Stimulated activated CD4-positive, alpha-beta T cell treated with anti-CD3 and anti-CD28 coated beads, Interleukin-15, amount 100 ng/mL, for 48 hours (primary cell): ENCODE measurements around the gene RPL18A.
A peak's percentile ranks its signal among the peaks of the same experiment; 100 is the strongest.

Source experiments
- DNase-seq, 2 donors: peaks; one replicate each; pipeline ENCODE4 v3.0.0-alpha.2; 2020; ENCODE audit warnings: low read depth in 2 of 2

The RPL18A gene

DNA sequence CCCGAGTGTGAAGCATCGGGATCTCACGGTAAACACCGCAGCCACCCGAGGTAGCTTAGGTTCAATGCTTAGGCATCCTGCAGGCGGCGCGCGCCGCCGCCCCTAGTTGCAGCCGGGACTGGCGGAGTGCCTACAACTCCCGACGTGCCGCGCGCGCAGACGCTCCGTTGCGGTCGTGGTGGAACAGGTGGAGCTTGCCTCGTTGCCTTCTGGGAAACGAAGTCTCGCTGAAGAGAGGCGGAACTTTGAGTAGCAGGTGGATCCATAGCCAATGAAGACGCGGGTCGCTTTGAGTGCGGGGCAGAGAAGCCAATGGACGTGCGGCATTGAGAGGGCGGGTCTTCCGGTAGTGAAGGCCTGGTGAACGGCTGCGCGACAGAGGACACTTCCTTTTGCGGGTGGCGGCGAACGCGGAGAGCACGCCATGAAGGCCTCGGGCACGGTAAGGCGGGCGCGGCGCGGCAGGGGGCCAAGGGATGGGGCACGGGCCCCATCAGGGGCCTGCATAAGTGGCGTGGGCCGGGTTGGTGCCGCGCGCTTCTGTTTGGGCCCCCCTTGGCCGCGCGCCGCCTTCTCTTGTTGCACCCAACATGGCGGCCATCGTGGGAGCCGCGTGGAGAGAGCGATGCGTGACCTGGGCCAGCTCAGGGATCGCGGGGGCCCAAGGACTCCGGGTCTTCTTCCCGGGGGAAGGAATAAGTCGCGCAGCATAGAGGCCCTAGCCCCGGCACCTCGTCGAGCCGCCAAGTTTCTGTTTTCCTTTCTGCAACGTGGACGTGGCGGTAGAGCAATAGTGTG is at the start of gene RPL18A:
Gene RPL18A, plus strand, starts transcription at position 378 of the 798 bp plus-strand sequence. Its CDS starts 47 bp downstream, at position 425.
- peak; percentile 98 to 100 for DNase-seq

DNA sequence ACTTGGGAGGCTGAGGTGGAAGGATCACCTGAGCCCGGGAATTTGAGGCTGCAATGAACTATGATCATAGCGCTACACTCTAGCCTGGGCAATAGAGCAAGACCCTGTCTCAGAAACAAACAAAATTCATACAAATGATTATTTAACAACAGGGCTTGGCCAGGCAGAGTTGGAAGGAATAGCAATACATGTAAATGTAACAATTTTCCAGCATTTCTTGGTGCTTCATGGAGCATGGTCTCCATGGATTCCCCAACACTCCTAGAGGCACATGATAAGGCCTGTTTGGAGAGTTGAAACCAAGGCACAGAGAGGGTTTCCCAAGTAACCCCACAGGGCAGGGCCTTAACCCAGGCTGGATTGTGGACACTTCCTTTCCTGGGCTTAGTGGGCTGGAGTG is 48.6 kb upstream of the RPL18A start:
- DNase-seq: no peak

DNA sequence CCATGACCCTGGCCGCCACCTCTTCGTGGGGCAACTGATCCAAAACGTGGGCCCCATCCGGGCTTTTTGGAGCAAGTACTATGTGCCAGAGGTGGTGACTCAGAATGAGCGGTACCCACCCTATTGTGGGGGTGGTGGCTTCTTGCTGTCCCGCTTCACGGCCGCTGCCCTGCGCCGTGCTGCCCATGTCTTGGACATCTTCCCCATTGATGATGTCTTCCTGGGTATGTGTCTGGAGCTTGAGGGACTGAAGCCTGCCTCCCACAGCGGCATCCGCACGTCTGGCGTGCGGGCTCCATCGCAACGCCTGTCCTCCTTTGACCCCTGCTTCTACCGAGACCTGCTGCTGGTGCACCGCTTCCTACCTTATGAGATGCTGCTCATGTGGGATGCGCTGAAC is 48.0 kb upstream of the RPL18A start:
- no peak for DNase-seq

DNA sequence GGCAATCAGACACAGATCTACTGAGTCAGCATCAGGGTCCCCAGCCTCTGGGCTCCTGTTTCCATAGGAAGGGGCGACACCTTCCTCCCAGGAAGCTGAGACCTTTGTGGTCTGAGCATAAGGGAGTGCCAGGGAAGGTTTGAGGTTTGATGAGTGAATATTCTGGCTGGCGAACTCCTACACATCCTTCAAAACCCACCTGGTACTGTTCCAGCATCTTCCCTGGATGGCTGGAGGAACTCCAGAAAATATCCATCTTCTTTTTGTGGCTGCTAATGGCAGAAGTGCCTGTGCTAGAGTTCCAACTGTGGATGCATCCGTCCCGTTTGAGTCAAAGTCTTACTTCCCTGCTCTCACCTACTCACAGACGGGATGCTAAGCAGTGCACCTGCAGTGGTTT is 47.6 kb upstream of the RPL18A start:
- no peak for DNase-seq

DNA sequence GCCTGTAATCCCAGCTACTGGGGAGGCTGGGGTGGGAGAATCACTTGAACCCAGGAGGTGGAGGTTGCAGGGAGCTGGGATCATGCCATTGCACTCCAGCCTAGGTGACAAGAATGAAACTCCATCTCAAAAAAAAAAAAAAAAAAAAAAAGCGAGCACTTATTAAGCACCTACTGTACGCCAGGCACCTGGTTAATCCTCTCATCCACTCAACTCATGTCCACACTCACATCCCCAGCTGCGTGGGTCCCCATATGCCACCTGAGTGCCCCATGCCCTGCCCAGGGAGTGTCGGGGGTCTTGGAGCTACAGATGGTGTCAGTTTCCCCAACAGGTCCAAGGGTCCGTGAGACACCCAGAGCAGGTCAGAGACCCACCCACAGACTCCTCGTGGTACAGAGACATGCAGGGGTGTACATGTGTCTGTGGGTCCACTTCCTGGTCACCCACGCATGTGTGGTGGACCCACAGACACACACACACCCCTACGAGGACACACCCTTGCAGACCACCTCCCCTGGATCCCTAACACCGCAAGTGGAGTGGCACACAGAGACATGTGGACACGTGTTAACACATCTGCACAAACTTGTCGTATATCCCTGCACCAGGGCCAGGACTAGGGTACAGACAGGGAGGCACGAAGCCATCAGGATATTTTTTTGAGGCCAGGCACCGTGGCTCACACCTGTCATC is 41.9 kb upstream of the RPL18A start:
- no peak for DNase-seq

DNA sequence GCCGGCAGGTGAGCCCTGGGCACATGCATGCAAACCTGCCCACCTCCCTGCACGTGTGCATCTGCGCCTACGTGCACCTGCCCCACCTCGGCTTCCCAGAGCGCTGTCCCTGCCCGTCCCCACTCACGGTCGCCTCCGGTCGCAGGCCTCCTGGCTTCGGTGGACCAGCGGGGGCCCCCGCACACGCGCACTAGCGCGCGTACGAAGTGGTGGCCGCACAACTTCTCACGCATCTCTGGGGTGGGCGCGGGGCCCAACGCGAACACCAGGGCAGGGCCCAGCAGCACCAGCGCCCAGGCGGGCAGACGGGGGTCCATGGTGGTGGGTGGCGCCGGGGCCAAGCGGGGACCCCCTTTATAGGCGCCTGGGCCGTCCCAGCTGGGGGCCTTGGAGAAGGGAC is 38.5 kb upstream of the RPL18A start, which contains the start of gene INSL3:
Gene INSL3, minus strand, starts transcription at position 330 of the 400 bp plus-strand sequence. Its CDS starts 13 bp downstream, at position 317.
- no peak for DNase-seq

DNA sequence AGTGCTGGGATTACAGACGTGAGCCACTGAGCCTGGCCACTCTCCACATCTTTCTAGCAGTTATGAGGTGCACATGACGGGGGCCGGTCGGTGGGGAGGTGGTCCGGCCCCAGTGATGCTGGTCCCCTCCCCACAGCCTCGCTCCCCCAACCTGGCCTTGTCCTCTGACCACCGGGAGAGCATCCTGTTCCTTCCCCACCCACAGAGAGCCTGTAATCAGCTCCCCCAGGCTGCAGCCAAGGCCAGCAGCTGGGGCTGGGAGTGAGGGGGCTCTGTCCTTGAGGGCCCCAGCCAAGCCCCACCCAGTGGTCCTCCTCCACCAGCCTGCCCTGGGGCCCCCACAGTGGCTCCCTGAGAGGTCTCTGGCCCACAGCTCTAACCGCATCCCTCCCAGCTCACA is 35.4 kb upstream of the RPL18A start:
- no peak for DNase-seq

DNA sequence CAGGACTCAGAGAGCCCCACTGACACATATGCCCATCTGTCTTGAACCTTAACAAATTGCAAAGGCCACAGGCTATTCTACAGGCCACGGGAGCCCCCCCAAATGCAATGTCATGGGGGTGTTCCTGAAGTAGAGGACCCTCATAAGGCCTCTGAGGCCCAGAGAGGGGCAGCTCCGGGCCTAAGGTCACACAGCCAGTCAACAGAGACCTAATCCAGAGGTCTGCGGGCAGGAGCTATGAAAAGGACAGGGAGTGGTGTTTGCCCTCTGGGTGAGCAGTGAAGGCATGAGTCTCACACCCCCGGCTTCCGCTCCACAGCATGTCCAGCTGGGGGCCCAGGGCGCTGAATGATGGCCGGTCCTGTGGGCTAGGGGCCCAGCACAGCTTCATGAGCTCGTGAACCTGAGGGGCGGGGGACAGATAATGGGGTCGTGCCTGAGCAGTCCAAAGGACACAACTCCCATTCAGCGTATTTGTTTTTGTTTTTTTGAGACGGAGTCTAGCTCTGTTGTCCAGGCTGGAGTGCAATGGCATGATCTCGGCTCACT is 33.1 kb upstream of the RPL18A start:
- no peak for DNase-seq

DNA sequence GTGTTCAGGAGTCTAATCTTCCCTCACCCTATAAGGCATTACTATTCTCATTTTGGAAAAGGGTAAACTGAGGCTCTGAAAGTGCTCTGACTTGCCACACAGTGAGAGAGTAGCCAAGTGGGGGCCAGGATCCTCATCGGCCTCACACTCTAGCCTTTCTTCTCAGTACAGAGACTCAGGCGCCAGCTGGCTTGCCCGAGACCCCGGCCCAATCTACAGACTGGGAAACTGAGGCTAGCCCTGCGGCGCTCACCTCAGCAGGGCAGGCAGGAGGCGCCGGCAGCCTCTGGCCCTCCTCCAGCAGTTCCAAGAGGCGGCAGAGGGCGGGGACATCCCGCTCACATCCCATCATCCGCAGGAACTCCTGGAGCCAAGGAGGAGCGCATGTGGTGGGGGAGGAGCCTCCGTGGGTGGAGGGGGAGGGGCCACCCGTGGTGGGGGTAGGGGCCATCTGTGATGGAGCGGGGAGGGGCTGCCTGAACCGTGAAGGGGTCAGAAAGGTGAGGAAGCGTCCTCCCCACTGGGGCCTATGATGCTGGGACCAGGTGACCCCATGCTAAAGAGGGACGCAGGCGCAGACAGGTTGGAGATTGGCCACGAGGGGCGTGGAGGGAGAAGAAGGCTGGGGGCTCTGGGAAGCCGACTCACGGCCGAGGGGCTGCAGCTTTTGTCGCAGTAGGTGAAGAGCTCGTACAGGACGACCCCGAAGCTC is 29.7 kb upstream of the RPL18A start:
- DNase-seq: no peak

DNA sequence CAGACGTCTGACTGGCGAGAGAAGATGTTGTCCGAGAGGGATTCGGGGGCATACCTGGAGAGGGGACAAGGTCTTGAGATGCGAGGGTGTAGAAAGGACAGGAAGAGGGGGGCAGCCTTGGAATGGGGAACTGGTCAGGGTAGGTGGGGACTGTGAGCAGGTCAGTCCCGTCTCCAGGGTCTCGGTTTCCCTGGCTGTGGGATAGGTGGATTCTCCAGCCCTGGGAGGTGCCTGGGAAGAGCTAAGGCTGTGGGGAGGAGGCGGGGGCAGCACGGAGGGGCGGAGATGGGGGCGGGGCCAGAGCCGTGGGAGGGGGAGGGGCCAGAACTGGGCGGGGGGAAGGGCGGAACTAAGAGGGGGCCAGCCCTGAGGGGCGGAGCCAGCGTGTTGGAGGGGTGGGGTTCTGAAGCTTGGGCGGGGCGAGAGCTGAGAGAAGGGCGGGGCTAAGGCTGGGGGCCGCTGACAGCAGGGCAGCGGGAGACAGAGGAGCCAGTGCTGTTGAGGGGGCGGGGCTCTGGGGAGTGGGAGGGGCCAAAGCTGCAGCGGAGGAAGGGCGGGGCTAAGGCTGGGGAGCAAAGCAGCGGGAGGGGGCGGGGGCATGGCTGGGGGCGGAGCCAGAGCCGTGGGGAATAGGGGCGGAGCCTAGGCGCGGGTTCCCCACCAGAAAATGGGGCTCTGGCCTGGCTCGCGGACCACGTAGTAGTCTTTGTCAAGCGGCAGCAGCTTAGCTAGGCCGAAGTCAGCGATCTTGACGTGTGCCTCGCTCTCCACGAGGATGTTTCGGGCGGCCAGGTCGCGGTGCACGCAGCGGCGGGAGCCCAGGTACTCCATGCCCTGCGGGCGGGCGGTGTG is 28.9 kb upstream of the RPL18A start:
- peak; percentile 64 to 65 for DNase-seq

DNA sequence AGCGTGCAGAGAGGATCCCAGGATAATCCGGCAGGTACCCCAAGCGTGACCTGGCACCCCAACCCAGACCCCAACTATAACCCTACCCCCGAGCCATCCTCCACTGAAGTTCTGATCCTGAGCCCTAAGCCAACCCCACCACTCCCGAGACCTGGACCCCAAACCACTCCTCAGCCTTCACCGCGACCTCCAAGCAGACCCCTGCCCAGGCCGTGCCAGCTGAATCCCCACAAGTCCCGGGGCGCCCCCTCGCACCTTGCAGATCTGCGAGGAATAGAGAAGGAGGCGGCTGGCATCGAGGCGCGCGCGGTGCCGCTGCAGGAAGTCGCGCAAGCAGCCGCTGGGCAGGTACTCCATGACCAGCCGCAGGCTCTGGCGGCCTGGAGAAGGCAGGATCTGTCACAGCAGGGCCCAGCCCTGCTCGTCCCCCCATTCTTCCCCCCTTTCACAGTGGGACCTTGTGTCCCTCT is 28.3 kb upstream of the RPL18A start:
- DNase-seq: no peak

DNA sequence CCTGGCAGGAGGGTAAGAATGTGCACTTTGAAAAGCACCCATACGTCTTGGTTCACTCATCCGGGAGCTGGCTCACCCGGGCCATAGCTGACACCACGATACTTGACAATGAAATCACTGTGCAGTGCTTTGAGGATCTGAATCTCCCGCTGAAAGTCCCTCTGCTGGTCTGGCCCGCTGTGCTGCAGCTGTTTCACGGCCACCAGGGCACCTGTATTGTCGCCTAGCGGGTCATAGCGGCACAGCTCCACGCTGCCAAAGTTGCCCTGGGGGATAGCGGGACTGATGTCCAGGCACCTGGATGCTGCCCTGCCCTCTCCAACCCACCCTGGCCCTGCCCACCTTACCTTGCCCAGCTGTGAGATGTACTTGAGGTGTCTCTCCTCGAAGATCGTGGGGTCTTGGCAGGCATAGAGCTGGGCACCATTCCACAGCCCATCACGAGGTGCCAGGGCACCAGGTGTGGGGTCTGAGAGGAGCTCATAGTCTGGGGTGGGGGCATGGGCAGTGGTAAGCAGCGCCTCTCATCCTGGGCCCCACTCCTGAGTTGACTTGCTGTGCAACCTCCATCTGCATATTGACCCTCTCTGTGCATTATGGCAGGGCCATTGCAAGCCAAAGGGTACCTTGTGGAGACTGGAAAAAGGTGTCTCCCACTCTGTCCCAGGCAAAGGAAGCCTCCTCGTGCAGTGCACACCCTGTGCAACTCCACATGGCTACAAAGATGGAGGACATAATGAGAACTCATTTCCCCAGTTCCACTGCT is 27.1 kb upstream of the RPL18A start:
- no peak for DNase-seq

DNA sequence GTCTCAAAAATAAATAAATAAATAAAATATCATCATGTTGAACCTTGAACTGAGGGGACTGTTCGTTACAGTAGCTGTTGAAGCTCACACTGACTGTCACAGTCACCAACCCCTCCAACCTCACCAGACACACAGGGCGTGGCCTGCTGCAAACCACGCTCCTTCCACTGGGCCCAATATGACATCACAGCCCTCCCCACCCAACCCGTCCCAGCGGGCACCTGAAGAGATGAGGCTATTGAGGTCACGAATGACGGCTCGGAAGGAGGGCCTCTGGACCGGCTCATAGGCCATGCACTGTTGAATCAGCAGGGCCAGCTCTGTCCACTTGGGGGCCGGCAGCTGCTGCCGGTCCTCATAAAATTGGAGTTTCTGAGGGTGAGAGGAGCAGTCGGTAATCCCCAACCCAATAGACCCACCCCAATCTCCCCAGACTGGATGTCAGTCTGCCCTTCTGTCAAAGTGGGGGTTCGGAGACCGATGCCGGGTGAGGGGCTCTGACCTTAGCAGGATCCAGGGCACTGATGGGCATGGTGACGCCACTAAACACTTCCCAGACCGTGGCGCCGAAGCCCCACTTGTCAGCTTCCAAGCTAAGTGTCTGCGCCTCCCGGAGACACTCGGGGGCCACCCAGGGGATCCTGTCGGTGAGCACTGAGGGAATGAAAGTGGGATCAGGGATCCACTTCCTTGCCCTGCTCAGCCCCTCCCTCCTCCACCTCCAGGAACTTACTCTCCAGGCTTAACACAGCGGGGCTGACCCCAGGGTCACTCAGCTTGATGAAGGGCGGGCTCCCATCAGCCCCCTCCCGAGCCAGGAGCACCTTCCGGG is 25.1 kb upstream of the RPL18A start:
- no peak for DNase-seq

DNA sequence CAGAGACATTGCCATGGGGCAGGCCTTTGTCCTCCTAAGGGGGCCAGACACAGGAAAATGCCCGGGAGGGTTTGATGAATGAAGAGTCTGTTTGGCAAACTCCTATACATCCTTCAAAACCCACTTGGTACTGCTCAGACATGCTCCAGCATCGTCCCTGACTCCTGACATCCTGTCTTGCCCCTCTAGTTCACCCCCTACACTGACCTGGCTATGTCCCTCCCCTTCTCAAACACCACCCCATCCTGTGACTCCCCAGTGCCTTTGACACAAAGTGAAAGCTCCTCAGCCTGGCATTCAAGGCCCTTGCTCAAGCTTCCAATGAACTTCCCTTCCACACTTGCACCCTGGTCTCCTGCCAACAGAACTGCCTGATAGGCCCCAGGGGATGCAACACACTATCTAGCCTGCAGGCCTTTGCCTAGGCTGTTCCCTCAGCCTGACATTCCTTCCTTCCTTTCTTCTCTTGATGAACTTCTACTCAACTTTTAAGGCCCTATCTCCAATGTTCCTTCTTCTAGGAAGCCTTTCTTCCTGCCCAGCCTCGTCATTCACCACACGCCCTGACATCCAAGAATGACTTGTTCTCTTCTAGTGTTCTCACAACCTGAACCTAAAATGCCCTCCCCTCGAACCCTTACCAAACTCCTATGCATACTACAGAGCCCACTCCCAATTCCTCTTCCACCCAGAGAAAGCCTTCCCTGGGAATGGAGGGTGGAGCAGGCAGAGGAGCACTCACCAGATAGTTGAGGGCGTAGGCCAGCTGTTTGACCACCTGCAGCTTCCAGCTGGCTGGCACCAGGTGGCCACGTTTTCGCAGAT is 24.3 kb upstream of the RPL18A start:
- no peak for DNase-seq

DNA sequence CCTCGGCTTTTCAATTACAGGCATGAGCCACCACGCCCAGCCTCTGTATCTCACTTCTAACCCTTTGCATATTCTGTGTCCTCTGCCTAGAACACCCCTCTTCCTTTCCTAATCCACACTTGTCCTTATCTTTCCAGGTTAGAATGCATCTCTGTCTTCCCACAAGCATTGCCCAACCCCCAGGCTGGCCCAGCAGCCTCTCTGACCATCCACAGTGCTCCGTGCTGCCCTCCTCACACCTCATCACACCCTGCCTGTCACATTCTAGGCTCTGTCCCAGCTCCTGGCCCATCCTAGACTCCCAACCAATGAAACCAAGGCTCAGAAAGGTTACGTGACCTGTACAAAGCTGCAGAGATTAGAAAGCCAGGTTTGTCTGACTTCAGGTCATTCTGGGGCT is 23.2 kb upstream of the RPL18A start:
- no peak for DNase-seq

DNA sequence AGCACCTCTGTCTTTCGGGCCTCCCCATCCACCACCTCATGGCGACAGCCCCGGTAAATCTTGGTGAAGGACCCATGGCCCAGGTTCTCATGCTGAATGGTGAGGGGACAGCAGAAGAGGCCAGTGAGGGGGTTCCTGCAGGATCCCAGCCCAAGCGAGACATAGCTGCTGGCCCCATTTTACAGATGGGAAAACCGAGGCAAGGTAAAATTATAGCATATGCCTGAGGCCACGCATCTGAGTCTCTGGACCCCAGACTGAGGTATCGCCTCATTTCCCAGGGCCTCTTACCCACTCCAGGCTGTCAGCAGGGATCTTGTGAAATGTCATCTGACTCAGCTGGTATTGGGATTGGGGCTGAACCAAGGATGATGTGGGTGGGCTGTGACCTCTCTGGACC is 21.7 kb upstream of the RPL18A start:
- no peak for DNase-seq

DNA sequence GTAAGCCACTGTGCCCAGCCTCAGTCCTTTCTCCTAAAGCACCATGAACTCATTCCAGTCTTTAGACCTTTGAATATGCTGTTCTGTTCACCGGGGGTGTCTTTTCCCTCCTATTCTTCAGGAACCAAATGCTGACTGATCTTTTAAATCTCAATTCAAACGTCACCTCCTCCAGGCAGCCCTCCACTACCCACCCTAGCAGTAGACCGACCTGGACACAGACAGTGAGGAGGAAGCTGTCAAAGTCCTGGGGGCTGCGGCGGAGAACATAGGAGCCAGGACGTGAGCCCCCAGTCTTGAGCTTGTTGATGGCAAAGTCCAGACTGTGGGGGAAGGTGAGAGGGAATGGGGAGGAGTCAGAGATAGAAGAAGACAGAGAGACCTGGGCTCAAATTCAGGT is 19.7 kb upstream of the RPL18A start:
- DNase-seq: no peak

DNA sequence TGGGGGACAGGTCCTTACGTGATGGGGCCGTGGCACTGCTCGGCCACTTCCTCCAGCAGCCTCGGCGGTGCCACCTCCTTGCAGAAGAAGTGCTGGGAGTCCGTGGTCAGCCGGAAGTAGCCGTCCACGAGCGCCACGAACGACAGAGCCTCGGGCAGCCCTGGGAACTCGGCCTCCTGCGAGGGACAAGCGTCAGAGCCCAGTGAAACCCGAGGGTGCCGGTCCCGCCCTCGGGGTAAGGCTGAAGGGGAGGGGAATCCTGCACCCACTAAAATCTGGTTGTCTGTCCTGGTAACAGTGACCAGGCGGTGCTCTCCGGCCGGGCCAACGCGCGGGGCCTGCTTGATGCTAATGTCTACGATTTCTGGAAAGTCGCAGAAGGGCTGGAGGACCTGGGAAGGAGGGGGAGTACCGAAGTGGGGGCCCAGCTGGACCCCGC is 18.3 kb upstream of the RPL18A start:
- DNase-seq: no peak
